Measurements from ENCODE around the gene CHAMP1. TPM values are rescaled to one million over a fixed set of nuclear protein-coding genes. Genes with fewer than 3 reads are reported as not detected.
A peak's percentile ranks its signal among the peaks of the same experiment; 100 is the strongest.

CHAMP1 gene
- total RNA-seq, 4 donors from 2014 or later = 10.0 to 26.8 (median 16.3) TPM

DNA sequence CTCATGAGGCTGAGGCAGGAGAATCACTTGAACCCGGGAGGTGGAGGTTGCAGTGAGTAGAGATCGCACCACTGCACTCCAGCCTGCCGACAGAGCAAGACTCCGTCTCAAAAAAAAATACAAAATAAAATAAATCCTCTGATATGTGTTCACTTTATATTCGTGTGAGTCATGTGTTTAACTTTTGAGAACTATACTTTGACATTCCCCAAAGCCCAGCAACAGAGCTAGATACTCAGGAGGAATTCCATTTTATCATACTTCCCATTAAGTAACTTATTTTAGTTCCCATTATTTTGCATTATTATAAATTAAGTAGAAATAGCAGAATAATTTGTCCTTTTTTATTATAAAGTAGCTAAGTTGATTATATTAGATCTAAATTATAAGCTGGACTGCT lies 3.3 kb upstream of the CHAMP1 start:
- H3K4me1 ChIP-seq = peaks cover 16 to 19% (median 17%) of the 10 kb centered on the region in 4 donors
- peaks cover 10 to 18% (median 14%) of the 10 kb centered on the region in 4 donors for H3K36me3 ChIP-seq
- TF ChIP-seq POLR2AphosphoS5 (IDR thresholded peaks at IDR 0.05) (no peak), POLR2A (IDR thresholded peaks at IDR 0.05; ENCODE audit: low read depth) (no peak), EP300 (IDR thresholded peaks at IDR 0.05) (no peak)
- TF ChIP-seq, protein P1, sequence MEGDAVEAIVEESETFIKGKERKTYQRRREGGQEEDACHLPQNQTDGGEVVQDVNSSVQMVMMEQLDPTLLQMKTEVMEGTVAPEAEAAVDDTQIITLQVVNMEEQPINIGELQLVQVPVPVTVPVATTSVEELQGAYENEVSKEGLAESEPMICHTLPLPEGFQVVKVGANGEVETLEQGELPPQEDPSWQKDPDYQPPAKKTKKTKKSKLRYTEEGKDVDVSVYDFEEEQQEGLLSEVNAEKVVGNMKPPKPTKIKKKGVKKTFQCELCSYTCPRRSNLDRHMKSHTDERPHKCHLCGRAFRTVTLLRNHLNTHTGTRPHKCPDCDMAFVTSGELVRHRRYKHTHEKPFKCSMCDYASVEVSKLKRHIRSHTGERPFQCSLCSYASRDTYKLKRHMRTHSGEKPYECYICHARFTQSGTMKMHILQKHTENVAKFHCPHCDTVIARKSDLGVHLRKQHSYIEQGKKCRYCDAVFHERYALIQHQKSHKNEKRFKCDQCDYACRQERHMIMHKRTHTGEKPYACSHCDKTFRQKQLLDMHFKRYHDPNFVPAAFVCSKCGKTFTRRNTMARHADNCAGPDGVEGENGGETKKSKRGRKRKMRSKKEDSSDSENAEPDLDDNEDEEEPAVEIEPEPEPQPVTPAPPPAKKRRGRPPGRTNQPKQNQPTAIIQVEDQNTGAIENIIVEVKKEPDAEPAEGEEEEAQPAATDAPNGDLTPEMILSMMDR (IDR thresholded peaks at IDR 0.05) = no peak
- no peak overlapping the region for H3K4me3 ChIP-seq
- no peak for DNase-seq (ENCODE audit: extremely low spot score)
- no peak overlapping the region for H3K27ac ChIP-seq (replicated peaks in 1 of 4)
- no peaks in the 10 kb centered on the region for H3K9me3 ChIP-seq
- WGBS = 66% methylated on average over 5 of the region's 5 CpGs
- intact Hi-C loops (cut with DNase I) = no loop called here
- no peaks in the 10 kb centered on the region for H3K27me3 ChIP-seq

GRCh38 chr13:114311387-114311786 lies 2.9 kb upstream of the CHAMP1 start:
- no peaks in the 10 kb centered on the region for H3K27me3 ChIP-seq
- H3K36me3 ChIP-seq = peaks cover 8 to 14% (median 10%) of the 10 kb centered on the region in 4 donors
- TF ChIP-seq, protein P1 (IDR thresholded peaks at IDR 0.05) = no peak
- TF ChIP-seq POLR2AphosphoS5 (IDR thresholded peaks at IDR 0.05) (no peak), POLR2A (IDR thresholded peaks at IDR 0.05; ENCODE audit: low read depth) (no peak), EP300 (IDR thresholded peaks at IDR 0.05) (no peak)
- DNase-seq (ENCODE audit: extremely low spot score) = no peak
- H3K9me3 ChIP-seq = no peaks in the 10 kb centered on the region
- H3K27ac ChIP-seq (replicated peaks in 1 of 4) = no peak overlapping the region
- H3K4me1 ChIP-seq = peaks cover 19 to 23% (median 22%) of the 10 kb centered on the region in 4 donors
- no peak overlapping the region for H3K4me3 ChIP-seq
- intact Hi-C loops (cut with DNase I) = no loop called here

GRCh38 chr13:114311908-114312307 lies 2.4 kb upstream of the CHAMP1 start:
- WGBS = 59% methylated on average over 2 of the region's 2 CpGs
- peaks cover 2 to 9% (median 5%) of the 10 kb centered on the region in 4 donors for H3K36me3 ChIP-seq
- no peaks in the 10 kb centered on the region for H3K27me3 ChIP-seq
- no peak for DNase-seq (ENCODE audit: extremely low spot score)
- peaks cover 21 to 28% (median 26%) of the 10 kb centered on the region in 4 donors for H3K4me1 ChIP-seq
- H3K27ac ChIP-seq (replicated peaks in 1 of 4) = no peak overlapping the region
- H3K4me3 ChIP-seq = no peak overlapping the region
- intact Hi-C loops (cut with DNase I) = no loop called here
- H3K9me3 ChIP-seq = no peaks in the 10 kb centered on the region
- TF ChIP-seq POLR2AphosphoS5 (IDR thresholded peaks at IDR 0.05) (no peak), EP300 (IDR thresholded peaks at IDR 0.05) (no peak), POLR2A (IDR thresholded peaks at IDR 0.05; ENCODE audit: low read depth) (no peak)
- TF ChIP-seq, protein P1 (IDR thresholded peaks at IDR 0.05) = no peak

DNA sequence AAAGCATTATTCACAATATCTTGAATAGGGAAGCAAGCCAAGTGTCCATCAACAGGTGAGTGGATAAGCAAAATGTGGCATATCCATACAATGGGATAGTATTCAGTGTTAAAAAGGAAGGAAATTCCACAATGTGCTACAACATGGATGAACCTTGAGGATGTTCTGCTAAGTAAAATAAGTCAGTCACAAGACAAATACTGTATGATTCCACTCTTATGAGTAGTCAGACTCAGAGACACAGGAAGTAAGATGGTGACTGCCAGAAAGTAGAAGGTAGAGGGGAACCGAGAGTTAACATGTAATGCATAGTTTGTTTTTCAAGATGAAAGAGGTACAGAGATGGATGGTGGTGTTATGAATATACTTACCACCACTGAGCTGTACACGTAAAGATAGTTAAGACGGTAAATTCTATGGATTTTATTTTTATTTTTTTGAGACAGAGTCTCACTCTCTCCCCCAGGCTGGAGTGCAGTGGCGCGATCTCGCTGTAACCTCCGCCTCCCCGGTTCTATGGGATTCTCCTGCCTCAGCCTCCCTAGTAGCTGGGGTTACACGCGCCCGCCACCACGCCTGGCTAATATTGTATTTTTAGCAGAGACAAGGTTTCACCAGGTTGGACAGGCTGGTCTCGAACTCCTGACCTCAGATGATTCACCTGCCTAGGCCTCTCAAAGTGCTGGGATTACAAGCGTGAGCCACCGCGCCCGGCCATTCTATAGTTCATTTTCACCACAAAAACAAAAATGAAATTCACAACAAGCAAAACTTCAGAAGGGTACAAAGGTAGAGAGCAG lies 1.0 kb upstream of the CHAMP1 start:
- 87% methylated on average over 17 of the region's 17 CpGs for WGBS
- TF ChIP-seq POLR2A (IDR thresholded peaks at IDR 0.05; ENCODE audit: low read depth) (no peak), EP300 (IDR thresholded peaks at IDR 0.05) (no peak), POLR2AphosphoS5 (IDR thresholded peaks at IDR 0.05) (no peak)
- TF ChIP-seq, protein P1 (IDR thresholded peaks at IDR 0.05) = no peak
- H3K36me3 ChIP-seq = no peaks in the 10 kb centered on the region
- no peak for DNase-seq (ENCODE audit: extremely low spot score)
- peak overlapping the region; percentile 93 to 98 (median 94) for H3K27ac ChIP-seq (replicated peaks in 1 of 4)
- intact Hi-C loops (cut with DNase I) = no loop called here
- H3K27me3 ChIP-seq = no peaks in the 10 kb centered on the region
- peak overlapping the region; percentile 82 to 92 (median 84) for H3K4me3 ChIP-seq
- no peaks in the 10 kb centered on the region for H3K9me3 ChIP-seq
- H3K4me1 ChIP-seq = peaks cover 26 to 40% (median 38%) of the 10 kb centered on the region in 4 donors

Data from esophagus muscularis mucosa (tissue), 4 donors.